K562 (cell line): ENCODE measurements around the gene GLUD1. TPM values are rescaled to one million over a fixed set of nuclear protein-coding genes. Genes with fewer than 3 reads are reported as not detected.

Experiments used
- ATAC-seq: fragments of 200-7000 bp; cut with Tn5 transposase; 3 replicates; pipeline ENCODE4 v1.9.1; 2020; ENCODE audit warnings: moderate library complexity
- BruUV-seq: library from RNA; stranded (reverse); fragments of 400-500 nt; replicated peaks from 2 replicates; lab custom pipeline; 2021; lab: Mats Ljungman, UMichigan
- CTCF ChIA-PET: fragments of 300-600 bp; formaldehyde crosslinking; extraction: SDS; loops from one replicate; lab custom pipeline; 2021; ENCODE audit warnings: low intra/inter-chr PET ratio; lab: Yijun Ruan, JAX
- POLR2A ChIA-PET: fragments of 300-600, 350-650 bp; sonication (Branson Sonifier 250); formaldehyde crosslinking; extraction: SDS; loops from one replicate; lab custom pipeline; 2021; ENCODE audit warnings: antibody characterized with exemption, inconsistent platforms; lab: Yijun Ruan, JAX
- DNase-seq, 4 experiments: peaks; one replicate each; pipeline versions ENCODE4 v3.0.0 to v3.0.0-alpha.2; 2011 to 2018; ENCODE audit warnings: low spot score in 3 of 4, mixed read lengths in 3 of 4; ENCODE audit errors: extremely low read depth in 1 of 4
- FAIRE-seq: peaks from 2 replicates; lab custom pipeline; 2011; peaks lifted over from hg19 to GRCh38; lab: Jason Lieb, UNC
- H2AFZ ChIP-seq: 2 replicates; pipeline ENCODE4 v1.6.0; 2011; ENCODE audit warnings: low read depth, low read length, control low read depth, inconsistent platforms
- H3K27ac ChIP-seq: fragments of 200-600 bp; 3 replicates; pipeline ENCODE4 v1.8.0; 2011; ENCODE audit warnings: low read depth, mild to moderate bottlenecking, control low read depth, inconsistent platforms, low read length, moderate library complexity, mixed read lengths; ENCODE audit errors: extremely low read depth
- H3K27me3 ChIP-seq, 2 experiments: fragments of 300-600 bp in 1 of 2; 2 replicates in 1 of 2; 3 replicates in 1 of 2; pipeline versions ENCODE4 v1.6.0 to v1.8.0; 2011; ENCODE audit warnings: inconsistent platforms in 2 of 2, low read length in 2 of 2, mild to moderate bottlenecking in 1 of 2, mixed read lengths in 1 of 2, moderate library complexity in 1 of 2; ENCODE audit not compliant: control insufficient read depth in 2 of 2, insufficient read depth in 2 of 2
- H3K36me3 ChIP-seq: fragments of 300-600 bp; 3 replicates; pipeline ENCODE4 v1.8.0; 2011; ENCODE audit warnings: mild to moderate bottlenecking, low read length, inconsistent platforms; ENCODE audit not compliant: control insufficient read depth, insufficient read depth
- H3K4me1 ChIP-seq, 2 experiments: fragments of 200-600 bp in 1 of 2; replicated peaks in 1 of 2; 2 replicates in 1 of 2; 3 replicates in 1 of 2; pipeline versions ENCODE4 v1.5.1 to v1.8.0; 2011; ENCODE audit warnings: inconsistent platforms in 2 of 2, low read length in 2 of 2, mild to moderate bottlenecking in 1 of 2, mixed read lengths in 1 of 2, moderate library complexity in 1 of 2; ENCODE audit not compliant: control insufficient read depth in 2 of 2, insufficient read depth in 2 of 2
- H3K4me2 ChIP-seq: 2 replicates; pipeline ENCODE4 v1.6.1; 2011; ENCODE audit warnings: low read length, control low read depth, inconsistent platforms, mixed read lengths; ENCODE audit not compliant: insufficient read depth
- H3K4me3 ChIP-seq: fragments of 200-600 bp; sonication (generic), shearing (Covaris generic); 2 replicates; pipeline ENCODE4 v1.5.1; 2016; ENCODE audit warnings: control low read depth, inconsistent platforms
- H3K79me2 ChIP-seq: fragments of 200-600 bp; 3 replicates; pipeline ENCODE4 v1.8.0; 2011; ENCODE audit warnings: low read length, inconsistent platforms; ENCODE audit not compliant: control insufficient read depth, insufficient read depth
- H3K9ac ChIP-seq, 2 experiments: 2 replicates each; pipeline versions ENCODE4 v1.6.0 to v1.6.1; 2011; ENCODE audit warnings: low read depth in 2 of 2, low read length in 2 of 2, control low read depth in 1 of 2, inconsistent platforms in 1 of 2, mild to moderate bottlenecking in 1 of 2, mixed read lengths in 1 of 2; ENCODE audit not compliant: insufficient read depth in 1 of 2
- H3K9me1 ChIP-seq: one replicate; pipeline ENCODE4 v1.6.0; 2011; ENCODE audit warnings: inconsistent platforms, mild to moderate bottlenecking, low read length, moderate library complexity; ENCODE audit not compliant: control insufficient read depth, insufficient read depth
- H3K9me3 ChIP-seq: replicated peaks from 2 replicates; pipeline ENCODE4 v1.5.1; 2011; ENCODE audit warnings: low read depth, low read length, inconsistent platforms; ENCODE audit not compliant: control insufficient read depth, insufficient read depth
- H4K20me1 ChIP-seq: replicated peaks from 2 replicates; pipeline ENCODE4 v1.6.1; 2011; ENCODE audit warnings: low read length, inconsistent platforms, mixed read lengths; ENCODE audit not compliant: control insufficient read depth, insufficient read depth
- CHCHD3 ChIP-seq: fragments of 250-450 bp; sonication (Bioruptor Pico); IDR thresholded peaks from 2 replicates; pipeline ENCODE4 v2.1.2; 2022; ENCODE audit warnings: mild to moderate bottlenecking
- FOXA1 ChIP-seq: fragments of 450-650 bp; IDR thresholded peaks from 2 replicates; pipeline ENCODE4 v1.6.1; 2016; ENCODE audit warnings: mild to moderate bottlenecking, borderline replicate concordance
- KDM1A ChIP-seq, 2 experiments: fragments of 450-650 bp; IDR thresholded peaks; 2 replicates each; pipeline ENCODE4 v1.6.1; 2016; ENCODE audit warnings: mild to moderate bottlenecking in 2 of 2
- MCM2 ChIP-seq: fragments of 450-650 bp; IDR thresholded peaks from 2 replicates; pipeline ENCODE4 v1.6.1; 2017; ENCODE audit warnings: low read depth, mild to moderate bottlenecking
- MCM3 ChIP-seq: fragments of 450-650 bp; IDR thresholded peaks from 2 replicates; pipeline ENCODE4 v1.6.1; 2016
- SAP30 ChIP-seq: fragments of 200-600 bp; sonication (generic); IDR thresholded peaks from 2 replicates; pipeline ENCODE4 v1.6.1; 2012; ENCODE audit warnings: borderline replicate concordance, low read depth, mild to moderate bottlenecking, moderate library complexity, low read length, control low read depth, inconsistent platforms; ENCODE audit not compliant: insufficient read depth, poor library complexity, severe bottlenecking
- TEAD1 ChIP-seq, 2 experiments: fragments of 450-650 bp in 1 of 2; sonication (generic) in 1 of 2; formaldehyde crosslinking; IDR thresholded peaks; 2 replicates each; pipeline versions ENCODE4 v1.4.0 to v1.8.0; 2020 to 2022; ENCODE audit warnings: mild to moderate bottlenecking in 2 of 2, missing genetic modification reagents in 1 of 2
- TFE3 ChIP-seq: fragments of 450-650 bp; formaldehyde crosslinking; IDR thresholded peaks from 2 replicates; pipeline ENCODE4 v1.4.0; 2020; ENCODE audit warnings: mild to moderate bottlenecking, mixed read lengths
- U2AF1 ChIP-seq: fragments of 200-400 bp; formaldehyde crosslinking; optimal IDR thresholded peaks from 2 replicates; pipeline ENCODE3; 2017; ENCODE audit warnings: mild to moderate bottlenecking, low read depth, low read length, moderate library complexity
- ZNF197 ChIP-seq: fragments of 200-800 bp; sonication (Bioruptor generic); IDR thresholded peaks from 2 replicates; pipeline ENCODE4 v1.6.1; 2016; ENCODE audit warnings: low read depth, missing genetic modification characterization, missing compliant biosample characterization
- ZNF316 ChIP-seq: fragments of 450-650 bp; IDR thresholded peaks from 2 replicates; pipeline ENCODE4 v1.6.1; 2016
- ZNF384 ChIP-seq: IDR thresholded peaks from 2 replicates; pipeline ENCODE4 v1.6.1; 2012; ENCODE audit warnings: low read depth, low read length, improper control_type of control experiment
- ZNF668 ChIP-seq: fragments of 250-450 bp; sonication (Bioruptor Pico); IDR thresholded peaks from 2 replicates; pipeline ENCODE4 v1.8.0; 2022; ENCODE audit warnings: mild to moderate bottlenecking, inconsistent platforms
- ZNF717 ChIP-seq: fragments of 250-450 bp; sonication (Bioruptor Pico); IDR thresholded peaks from 2 replicates; pipeline ENCODE4 v1.5.0; 2021
- WGBS: fragments of 100-300 bp; shearing (Covaris generic); methylation state at CpG from one replicate; pipeline ENCODE4 v1.1.6; 2016; ENCODE audit warnings: low coverage, mixed read lengths; ENCODE audit not compliant: insufficient coverage; ENCODE audit errors: missing lambda C conversion rate; 5-methylcytosine and 5-hydroxymethylcytosine counted together
- in situ Hi-C: fragments of 300-500 bp; cut with MboI; formaldehyde crosslinking; loops from 4 replicates; pipeline ENCODE4 v1.15.0; 2018; ENCODE audit warnings: inconsistent platforms, mixed read lengths
- intact Hi-C: fragments of 100-400 bp; cut with micrococcal nuclease; formaldehyde crosslinking; loops from 2 replicates; pipeline ENCODE4 v1.14.2; 2022
- polyA plus RNA-seq, 8 experiments: library from polyadenylated mRNA; depleted of rRNA in 4 of 8; stranded (reverse) in 5 of 8; unstranded in 3 of 8; fragments of >200 nt; fragmentation: Nextera tagmentation in 2 of 8; fragmentation: Illumina TruSeq in 1 of 8; extraction: Ambion mirVana in 2 of 8; extraction: Trizol in 1 of 8; gene quantifications; 2 replicates each; pipeline versions ENCODE4 v1.2.1 to v1.2.3, GENCODE V29; 2011 to 2014; ENCODE audit warnings: inconsistent platforms in 1 of 8, missing spikeins in 1 of 8
- total RNA-seq, 7 experiments: library from RNA; depleted of rRNA in 6 of 7; stranded (reverse); fragments of >200 nt in 6 of 7; fragmentation: Illumina TruSeq in 2 of 7; extraction: Trizol in 2 of 7; gene quantifications; 2 replicates each; pipeline versions ENCODE4 v1.2.1 to v1.2.3, GENCODE V29; 2011 to 2021; ENCODE audit warnings: low replicate concordance in 1 of 7

Gene GLUD1
- total and polyA plus RNA-seq, 9 of the 15 experiments (the other 6 are each of a cell fraction or from before 2014, with no cell fraction given) = 21.9 to 92.0 (median 76.3) TPM

- H2AFZ ChIP-seq = no peak overlapping the region
- CTCF ChIA-PET = no interaction called here
- H3K4me3 ChIP-seq = no peak overlapping the region
- POLR2A ChIA-PET = interaction anchor here (0.6 to 1.0 kb wide), 2 partner anchors 14 to 17 kb away, joined by 3 to 4 read pairs; no protein-coding TSS in a partner anchor
- no peaks in the 10 kb centered on the region for H3K27me3 ChIP-seq
- no peak overlapping the region for H3K27ac ChIP-seq
- DNase-seq = no peak
- H3K9ac ChIP-seq = no peak overlapping the region
- no peaks in the 10 kb centered on the region for H3K4me1 ChIP-seq
- in situ Hi-C loops = no loop called here
- no TSS peak for BruUV-seq
- TF ChIP-seq ZNF384 (no peak), U2AF1 (no peak), MCM3 (no peak), ZNF316 (no peak), ZNF668 (CRISPR knock-in tag) (no peak)
- H4K20me1 ChIP-seq = no peaks in the 10 kb centered on the region
- ATAC-seq = no peak
- no peak for FAIRE-seq
- peaks cover 45% of the 10 kb centered on the region; the same call in 2 of the 3 replicates for H3K36me3 ChIP-seq
- intact Hi-C loops = no loop called here
- 43% methylated on average over 1 of the region's 2 CpGs for WGBS
- H3K9me3 ChIP-seq = no peaks in the 10 kb centered on the region
- H3K79me2 ChIP-seq = no peaks in the 10 kb centered on the region
- no peak overlapping the region for H3K4me2 ChIP-seq
- no peaks in the 10 kb centered on the region for H3K9me1 ChIP-seq
Measured at GRCh38 chr10:87072449-87072848, 22.2 kb downstream of the GLUD1 start.

GRCh38 chr10:87068281-87068680 is 26.4 kb downstream of the GLUD1 start:
- Histone ChIP-seq H3K9me3 (no peaks in the 10 kb centered on the region), H4K20me1 (no peaks in the 10 kb centered on the region), H3K27me3 (no peaks in the 10 kb centered on the region), H3K9me1 (no peaks in the 10 kb centered on the region), H3K4me2 (no peak overlapping the region), H3K4me3 (no peak overlapping the region), H3K27ac (no peak overlapping the region), H3K79me2 (no peaks in the 10 kb centered on the region), H3K9ac (no peak overlapping the region), H2AFZ (no peak overlapping the region), H3K36me3 (peaks cover 67% of the 10 kb centered on the region; the same call in 2 of the 3 replicates), H3K4me1 (no peaks in the 10 kb centered on the region)
- ChIA-PET POLR2A (no interaction called here), CTCF (no interaction called here)
- BruUV-seq = no TSS peak
- 57% methylated on average over 1 of the region's 1 CpG for WGBS
- DNase-seq (no peak), ATAC-seq (no peak), FAIRE-seq (no peak)
- intact Hi-C loops = no loop called here
- in situ Hi-C loops = no loop called here
- TF ChIP-seq CHCHD3 (CRISPR knock-in tag) (no peak), TFE3 (CRISPR knock-in tag) (no peak), TEAD1 (CRISPR knock-in tag; IDR thresholded peaks at IDR 0.05) (no peak), ZNF197 (CRISPR knock-in tag) (no peak), SAP30 (no peak), FOXA1 (no peak), ZNF717 (CRISPR knock-in tag) (no peak), KDM1A (IDR thresholded peaks at IDR 0.05) (no peak), MCM2 (no peak)
